Measurements from ENCODE around the gene AFAP1. TPM values are rescaled to one million over a fixed set of nuclear protein-coding genes. Genes with fewer than 3 reads are reported as not detected.

AFAP1 gene
- total and polyA plus RNA-seq, 2 of the 8 experiments (the other 6 are each of a cell fraction or from before 2014, with no cell fraction given), result 3.6 to 18.2 TPM

DNA sequence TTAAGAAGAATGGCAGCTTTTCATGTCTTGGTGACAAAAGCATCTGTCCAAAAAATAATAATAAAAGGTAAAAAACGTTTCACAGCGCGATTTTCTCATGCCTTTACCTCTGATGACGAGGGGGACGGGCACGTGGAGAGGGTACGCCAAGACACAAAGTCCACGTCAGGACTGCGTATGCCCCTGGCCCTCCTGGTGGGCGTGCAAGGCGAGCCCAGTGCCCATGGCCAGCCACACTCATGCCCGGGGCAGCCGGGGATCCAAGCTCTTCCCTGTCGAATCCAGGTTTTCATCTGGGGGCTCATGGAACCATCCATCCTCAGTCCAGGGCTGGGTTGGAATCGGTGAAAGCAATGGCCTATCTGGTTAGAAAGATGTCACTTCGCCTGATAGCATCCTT is 176.6 kb downstream of the AFAP1 start:
- 88% methylated on average over 16 of the region's 16 CpGs; no CpG with 5 or more reads in 1 of the 2 experiments for WGBS, 2 experiments (ENCODE audit: extremely low coverage in 1 of 2, insufficient coverage in 1 of 2, insufficient read length in 1 of 2, insufficient replicate concordance in 2 of 2, low coverage in 1 of 2, low lambda C conversion rate in 2 of 2, missing lambda C conversion rate in 1 of 2)
- Histone ChIP-seq H3K14ac (ENCODE audit: insufficient read length) (no peak overlapping the region), H3K4ac (replicated peaks; ENCODE audit: insufficient read length, low read depth, low read length) (no peak overlapping the region), H2BK12ac (ENCODE audit: low read depth, low read length) (no peak overlapping the region), H3K18ac (ENCODE audit: extremely low read depth, low read length) (no peak overlapping the region), H4K8ac (ENCODE audit: extremely low read depth, insufficient read depth, low read length) (no peak overlapping the region), H3K23me2 (ENCODE audit: low read depth, low read length) (no peaks in the 10 kb centered on the region), H3K9ac (replicated peaks in 1 of 4; ENCODE audit: extremely low read depth in 1 of 4, low read depth in 3 of 4, low read length in 3 of 4) (no peak overlapping the region), H2AK5ac (ENCODE audit: low read depth, low read length) (no peak overlapping the region), H3K36me3 (ENCODE audit: control insufficient read depth in 2 of 4, insufficient read depth in 4 of 4, low read length in 3 of 4) (no peaks in the 10 kb centered on the region; a peak in 1 of 8 replicates), H3K4me2 (ENCODE audit: insufficient read depth in 1 of 2, low read depth in 2 of 2, low read length in 2 of 2) (no peak overlapping the region), H3K9me3 (ENCODE audit: insufficient read depth in 2 of 2, low read depth in 1 of 2, low read length in 1 of 2) (no peaks in the 10 kb centered on the region), H3K4me1 (replicated peaks in 1 of 4; ENCODE audit: control insufficient read depth in 3 of 4, insufficient read depth in 4 of 4, low read length in 3 of 4) (no peaks in the 10 kb centered on the region), H2BK15ac (ENCODE audit: low read length) (no peak overlapping the region), H2BK120ac (replicated peaks; ENCODE audit: low read depth, low read length) (no peak overlapping the region), H3K4me3 (ENCODE audit: extremely low read depth in 1 of 4, insufficient read depth in 2 of 4, low read depth in 3 of 4, low read length in 4 of 4) (no peak overlapping the region), H2BK20ac (ENCODE audit: low read length) (no peak overlapping the region), H4K91ac (replicated peaks; ENCODE audit: insufficient read length, low read length) (no peak overlapping the region), H3K27ac (ENCODE audit: low read depth, low read length) (no peak overlapping the region), H2AFZ (ENCODE audit: low read length) (no peak overlapping the region), H3K56ac (replicated peaks; ENCODE audit: insufficient read length, low read depth, low read length) (no peak overlapping the region), H3K23ac (ENCODE audit: insufficient read length) (no peak overlapping the region), H3K79me2 (ENCODE audit: control insufficient read depth in 1 of 2, insufficient read depth in 2 of 2, low read length in 2 of 2) (no peaks in the 10 kb centered on the region), H4K5ac (ENCODE audit: insufficient read length, low read depth, low read length) (no peak overlapping the region), H4K20me1 (replicated peaks in 1 of 2; ENCODE audit: control insufficient read depth in 1 of 2, insufficient read depth in 2 of 2, low read length in 2 of 2) (peaks cover 0 to 1% of the 10 kb centered on the region in 2 experiments), H3K79me1 (ENCODE audit: low read depth, low read length) (no peaks in the 10 kb centered on the region; the same call in 1 of the 2 replicates), H3K27me3 (replicated peaks in 1 of 4; ENCODE audit: control insufficient read depth in 3 of 4, extremely low read depth in 1 of 4, insufficient read depth in 3 of 4, low read length in 3 of 4) (no peaks in the 10 kb centered on the region), H2BK5ac (ENCODE audit: low read depth, low read length) (no peak overlapping the region)
- DNase-seq (ENCODE audit: low read depth in 1 of 2, low spot score in 2 of 2) (no peak), FAIRE-seq (no peak)
- ChIA-PET CTCF (ENCODE audit: partially characterized antibody) (interaction anchor here (0.7 to 3.9 kb wide), 8 partner anchors 11 to 338 kb away, joined by 3 to 35 read pairs (median 5); no protein-coding TSS in a partner anchor), POLR2A (ENCODE audit: partially characterized antibody) (no interaction called here)
- TF ChIP-seq KDM5A (IDR thresholded peaks at IDR 0.05; ENCODE audit: low read length) (no peak), CHD2 (IDR thresholded peaks at IDR 0.05; ENCODE audit: low read length) (no peak), CREB1 (IDR thresholded peaks at IDR 0.05) (no peak), GTF2F1 (IDR thresholded peaks at IDR 0.05; ENCODE audit: borderline replicate concordance, low read depth, low read length) (no peak), SP4 (IDR thresholded peaks at IDR 0.05; ENCODE audit: low read length) (no peak), BACH1 (IDR thresholded peaks at IDR 0.05; ENCODE audit: low read length) (no peak), CTBP2 (IDR thresholded peaks at IDR 0.05; ENCODE audit: borderline replicate concordance, insufficient read depth, insufficient read length, low read length) (no peak), KDM4A (IDR thresholded peaks at IDR 0.05; ENCODE audit: low read depth, low read length, severe bottlenecking) (no peak)
- TF ChIP-seq, protein P1, sequence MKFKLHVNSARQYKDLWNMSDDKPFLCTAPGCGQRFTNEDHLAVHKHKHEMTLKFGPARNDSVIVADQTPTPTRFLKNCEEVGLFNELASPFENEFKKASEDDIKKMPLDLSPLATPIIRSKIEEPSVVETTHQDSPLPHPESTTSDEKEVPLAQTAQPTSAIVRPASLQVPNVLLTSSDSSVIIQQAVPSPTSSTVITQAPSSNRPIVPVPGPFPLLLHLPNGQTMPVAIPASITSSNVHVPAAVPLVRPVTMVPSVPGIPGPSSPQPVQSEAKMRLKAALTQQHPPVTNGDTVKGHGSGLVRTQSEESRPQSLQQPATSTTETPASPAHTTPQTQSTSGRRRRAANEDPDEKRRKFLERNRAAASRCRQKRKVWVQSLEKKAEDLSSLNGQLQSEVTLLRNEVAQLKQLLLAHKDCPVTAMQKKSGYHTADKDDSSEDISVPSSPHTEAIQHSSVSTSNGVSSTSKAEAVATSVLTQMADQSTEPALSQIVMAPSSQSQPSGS (IDR thresholded peaks at IDR 0.05; ENCODE audit: low read length), result no peak

Measured in H1 (cell line).